ENCODE data around the gene ADTRP. TPM values are rescaled to one million over a fixed set of nuclear protein-coding genes. Genes with fewer than 3 reads are reported as not detected.

The ADTRP gene
- total RNA-seq, 4 donors from 2014 or later = 0.38 to 0.68 (median 0.55) TPM

- no peak for TF ChIP-seq CTCF (IDR thresholded peaks at IDR 0.05; ENCODE audit: low read depth)
Measured at GRCh38 chr6:11747021-11747420, 31.6 kb downstream of the ADTRP start.

GRCh38 chr6:11744753-11745152 is 33.9 kb downstream of the ADTRP start:
- no peak for TF ChIP-seq CTCF (IDR thresholded peaks at IDR 0.05; ENCODE audit: low read depth)

- TF ChIP-seq CTCF (IDR thresholded peaks at IDR 0.05; ENCODE audit: low read depth) = no peak
Measured at GRCh38 chr6:11744101-11744500, 34.5 kb downstream of the ADTRP start.

- TF ChIP-seq CTCF (IDR thresholded peaks at IDR 0.05; ENCODE audit: low read depth) = no peak
Measured at GRCh38 chr6:11740875-11741274, 37.7 kb downstream of the ADTRP start.

GRCh38 chr6:11738661-11739375 is 39.8 kb downstream of the ADTRP start:
- TF ChIP-seq CTCF (IDR thresholded peaks at IDR 0.05; ENCODE audit: low read depth) = no peak

GRCh38 chr6:11738234-11738633 is 40.4 kb downstream of the ADTRP start:
- no peak for TF ChIP-seq CTCF (IDR thresholded peaks at IDR 0.05; ENCODE audit: low read depth)

GRCh38 chr6:11736601-11737000 is 42.0 kb downstream of the ADTRP start:
- TF ChIP-seq CTCF (IDR thresholded peaks at IDR 0.05; ENCODE audit: low read depth) = no peak
